ENCODE data around the gene MYRIP. TPM values are rescaled to one million over a fixed set of nuclear protein-coding genes. Genes with fewer than 3 reads are reported as not detected.

MYRIP gene
- total and polyA plus RNA-seq, 2 of the 4 experiments (the other 2 are of a cell fraction) = not detected

DNA sequence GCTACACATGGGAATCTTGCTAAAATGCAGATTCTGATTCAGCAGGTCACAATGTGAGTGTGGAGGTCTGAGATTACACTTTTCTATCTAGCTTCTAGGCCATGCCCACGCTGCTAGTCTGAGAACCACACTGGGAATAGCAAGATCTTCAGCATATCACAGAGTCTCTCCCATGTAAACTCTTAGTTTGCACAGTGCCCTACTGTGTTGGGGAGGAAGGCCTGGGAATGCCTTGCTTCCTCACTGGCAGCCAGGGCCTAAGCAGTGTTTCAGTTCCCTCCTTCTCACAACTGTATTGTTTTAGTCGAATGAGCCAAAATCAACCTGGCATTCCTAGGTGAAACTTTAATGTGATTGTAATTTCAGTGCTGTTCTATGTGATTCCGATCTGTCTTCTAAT is 320.1 kb downstream of the MYRIP start:
- DNase-seq (no peak), ATAC-seq (ENCODE audit: low read depth) (no peak)
- Histone ChIP-seq H3K27me3 (ENCODE audit: control insufficient read depth, insufficient read depth, low read length) (no peaks in the 10 kb centered on the region), H3K4me3 (ENCODE audit: insufficient read depth, low read depth, low read length) (no peak overlapping the region), H3K27ac (ENCODE audit: insufficient read depth, low read length) (no peak overlapping the region), H4K5ac (ENCODE audit: low read depth, low read length) (no peak overlapping the region), H2AFZ (replicated peaks; ENCODE audit: low read length, poor library complexity) (no peak overlapping the region), H4K8ac (ENCODE audit: low read depth in 2 of 2, low read length in 2 of 2) (no peak overlapping the region), H3K9me1 (ENCODE audit: insufficient read depth, low read length) (no peaks in the 10 kb centered on the region), H3K18ac (ENCODE audit: low read depth, low read length) (no peak overlapping the region), H3K23ac (ENCODE audit: low read depth, low read length) (no peak overlapping the region), H3K36me3 (ENCODE audit: control insufficient read depth, insufficient read depth, low read length) (no peaks in the 10 kb centered on the region), H3K4me2 (ENCODE audit: low read depth, low read length) (no peak overlapping the region), H4K91ac (ENCODE audit: insufficient read depth, low read depth, low read length) (no peak overlapping the region), H3K9me3 (ENCODE audit: control insufficient read depth, insufficient read depth, low read length) (peaks cover 13% of the 10 kb centered on the region), H2AK9ac (replicated peaks; ENCODE audit: low read depth, low read length, poor library complexity) (no peak overlapping the region), H3K4ac (ENCODE audit: low read depth, low read length) (no peak overlapping the region), H2BK5ac (ENCODE audit: low read depth, low read length, poor library complexity, severe bottlenecking) (no peak overlapping the region), H3K56ac (ENCODE audit: extremely low read depth, insufficient read depth, low read length) (no peak overlapping the region), H4K20me1 (ENCODE audit: insufficient read depth, low read length) (no peaks in the 10 kb centered on the region), H2BK120ac (ENCODE audit: low read depth, low read length) (no peak overlapping the region), H3K4me1 (ENCODE audit: control insufficient read depth, insufficient read depth, low read length) (no peaks in the 10 kb centered on the region), H3K9ac (ENCODE audit: low read depth, low read length) (no peak overlapping the region), H3K14ac (replicated peaks; ENCODE audit: low read depth, low read length) (no peak overlapping the region), H3K79me1 (ENCODE audit: low read depth in 1 of 2, low read length in 2 of 2) (no peaks in the 10 kb centered on the region), H2BK15ac (ENCODE audit: low read depth, low read length) (no peak overlapping the region), H2BK20ac (ENCODE audit: low read depth, low read length) (no peak overlapping the region), H2AK5ac (ENCODE audit: low read depth, low read length) (no peak overlapping the region)
- no CpG with 5 or more reads among the region's 3 CpGs for WGBS, 2 experiments (ENCODE audit: extremely low coverage in 2 of 2, insufficient read length in 1 of 2)
- POLR2A ChIA-PET (ENCODE audit: unreplicated experiment) = no interaction called here
- no TSS peak for BruUV-seq (replicated peaks)
- CTCF ChIA-PET = no interaction called here
- dilution Hi-C loops (cut with HindIII; ENCODE audit: low sequenced_read_pairs, unreplicated experiment) (no loop called here), intact Hi-C loops (cut with micrococcal nuclease) (no loop called here), in situ Hi-C loops (cut with MboI; ENCODE audit: low sequenced_read_pairs) (no loop called here)
- TF ChIP-seq MAZ (IDR thresholded peaks at IDR 0.05; ENCODE audit: borderline replicate concordance, low read depth, low read length) (no peak), MXI1 (IDR thresholded peaks at IDR 0.05; ENCODE audit: borderline replicate concordance, low read depth, low read length) (no peak), CHD1 (IDR thresholded peaks at IDR 0.05; ENCODE audit: low read depth, low read length) (no peak), RCOR1 (IDR thresholded peaks at IDR 0.05; ENCODE audit: insufficient replicate concordance, low read length) (no peak), RAD21 (IDR thresholded peaks at IDR 0.05; ENCODE audit: low read length) (no peak), MAFK (IDR thresholded peaks at IDR 0.05; ENCODE audit: low read depth, low read length) (no peak), FOS (IDR thresholded peaks at IDR 0.05; ENCODE audit: low read depth, low read length) (no peak), POLR2A (IDR thresholded peaks at IDR 0.05; ENCODE audit: low read depth, low read length) (no peak), NFE2L2 (IDR thresholded peaks at IDR 0.05; ENCODE audit: low read depth, low read length) (no peak), SMC3 (IDR thresholded peaks at IDR 0.05; ENCODE audit: low read depth, low read length) (no peak)
- TF ChIP-seq, protein P1, sequence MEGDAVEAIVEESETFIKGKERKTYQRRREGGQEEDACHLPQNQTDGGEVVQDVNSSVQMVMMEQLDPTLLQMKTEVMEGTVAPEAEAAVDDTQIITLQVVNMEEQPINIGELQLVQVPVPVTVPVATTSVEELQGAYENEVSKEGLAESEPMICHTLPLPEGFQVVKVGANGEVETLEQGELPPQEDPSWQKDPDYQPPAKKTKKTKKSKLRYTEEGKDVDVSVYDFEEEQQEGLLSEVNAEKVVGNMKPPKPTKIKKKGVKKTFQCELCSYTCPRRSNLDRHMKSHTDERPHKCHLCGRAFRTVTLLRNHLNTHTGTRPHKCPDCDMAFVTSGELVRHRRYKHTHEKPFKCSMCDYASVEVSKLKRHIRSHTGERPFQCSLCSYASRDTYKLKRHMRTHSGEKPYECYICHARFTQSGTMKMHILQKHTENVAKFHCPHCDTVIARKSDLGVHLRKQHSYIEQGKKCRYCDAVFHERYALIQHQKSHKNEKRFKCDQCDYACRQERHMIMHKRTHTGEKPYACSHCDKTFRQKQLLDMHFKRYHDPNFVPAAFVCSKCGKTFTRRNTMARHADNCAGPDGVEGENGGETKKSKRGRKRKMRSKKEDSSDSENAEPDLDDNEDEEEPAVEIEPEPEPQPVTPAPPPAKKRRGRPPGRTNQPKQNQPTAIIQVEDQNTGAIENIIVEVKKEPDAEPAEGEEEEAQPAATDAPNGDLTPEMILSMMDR (conservative IDR thresholded peaks at IDR 0.05; ENCODE audit: low read depth, low read length) = no peak
- TF ChIP-seq, protein P2, sequence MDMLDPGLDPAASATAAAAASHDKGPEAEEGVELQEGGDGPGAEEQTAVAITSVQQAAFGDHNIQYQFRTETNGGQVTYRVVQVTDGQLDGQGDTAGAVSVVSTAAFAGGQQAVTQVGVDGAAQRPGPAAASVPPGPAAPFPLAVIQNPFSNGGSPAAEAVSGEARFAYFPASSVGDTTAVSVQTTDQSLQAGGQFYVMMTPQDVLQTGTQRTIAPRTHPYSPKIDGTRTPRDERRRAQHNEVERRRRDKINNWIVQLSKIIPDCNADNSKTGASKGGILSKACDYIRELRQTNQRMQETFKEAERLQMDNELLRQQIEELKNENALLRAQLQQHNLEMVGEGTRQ (IDR thresholded peaks at IDR 0.05; ENCODE audit: low read depth, low read length) = no peak
